H1 (cell line): ENCODE data around the gene FBXO7. TPM values are rescaled to one million over a fixed set of nuclear protein-coding genes. Genes with fewer than 3 reads are reported as not detected.

ENCODE experiments used
- CTCF ChIA-PET: fragments of 300-600 bp; sonication (Branson Sonifier 250); formaldehyde crosslinking; loops from one replicate; lab custom pipeline; 2021; ENCODE audit not compliant: partially characterized antibody; lab: Charles Lee
- POLR2A ChIA-PET: fragments of 300-600 bp; sonication (Branson Sonifier 250); formaldehyde crosslinking; loops from one replicate; lab custom pipeline; 2021; ENCODE audit warnings: inconsistent platforms; ENCODE audit not compliant: partially characterized antibody; lab: Charles Lee
- DNase-seq, 2 experiments: peaks; one replicate each; pipeline versions ENCODE4 v3.0.0 to v3.0.0-alpha.2; 2010 to 2022; ENCODE audit warnings: low spot score in 2 of 2, low read depth in 1 of 2, mixed read lengths in 1 of 2
- FAIRE-seq: peaks from 2 replicates; lab custom pipeline; 2011; peaks lifted over from hg19 to GRCh38; lab: Jason Lieb, UNC
- H2AFZ ChIP-seq: 2 replicates; pipeline ENCODE4 v1.8.1; 2012; ENCODE audit warnings: low read length, inconsistent platforms
- H2AK5ac ChIP-seq: 2 replicates; pipeline ENCODE4 v1.6.1; 2013; ENCODE audit warnings: low read depth, low read length
- H2BK120ac ChIP-seq: replicated peaks from 2 replicates; pipeline ENCODE3; 2013; ENCODE audit warnings: low read depth, low read length, inconsistent platforms
- H2BK12ac ChIP-seq: 2 replicates; pipeline ENCODE4 v1.6.1; 2013; ENCODE audit warnings: low read depth, low read length
- H2BK15ac ChIP-seq: 2 replicates; pipeline ENCODE4 v1.6.1; 2013; ENCODE audit warnings: low read length
- H2BK20ac ChIP-seq: 2 replicates; pipeline ENCODE4 v1.6.1; 2013; ENCODE audit warnings: low read length
- H2BK5ac ChIP-seq: 2 replicates; pipeline ENCODE4 v1.6.1; 2013; ENCODE audit warnings: low read depth, low read length
- H3K14ac ChIP-seq: 2 replicates; pipeline ENCODE4 v1.6.1; 2013; ENCODE audit warnings: inconsistent platforms; ENCODE audit not compliant: insufficient read length
- H3K18ac ChIP-seq: 2 replicates; pipeline ENCODE4 v1.6.1; 2013; ENCODE audit warnings: low read length; ENCODE audit errors: extremely low read depth
- H3K23ac ChIP-seq: 2 replicates; pipeline ENCODE4 v1.6.1; 2013; ENCODE audit warnings: inconsistent platforms; ENCODE audit not compliant: insufficient read length
- H3K23me2 ChIP-seq: 2 replicates; pipeline ENCODE4 v1.6.1; 2013; ENCODE audit warnings: low read depth, low read length
- H3K27ac ChIP-seq: 2 replicates; pipeline ENCODE4 v1.6.1; 2011; ENCODE audit warnings: low read depth, low read length, inconsistent platforms
- H3K27me3 ChIP-seq, 4 experiments: replicated peaks in 1 of 4; 1 replicate in 1 of 4; 2 replicates in 3 of 4; pipeline versions ENCODE4 v1.6.1 to v1.8.1; 2011 to 2013; ENCODE audit warnings: low read length in 3 of 4, mild to moderate bottlenecking in 3 of 4, inconsistent platforms in 2 of 4, mixed read lengths in 2 of 4, moderate library complexity in 1 of 4; ENCODE audit not compliant: control insufficient read depth in 3 of 4, insufficient read depth in 3 of 4; ENCODE audit errors: extremely low read depth in 1 of 4
- H3K36me3 ChIP-seq, 4 experiments: 2 replicates each; pipeline versions ENCODE4 v1.6.1 to v1.8.1; 2011 to 2013; ENCODE audit warnings: mild to moderate bottlenecking in 4 of 4, low read length in 3 of 4, moderate library complexity in 2 of 4, control low read depth in 1 of 4, inconsistent platforms in 1 of 4; ENCODE audit not compliant: insufficient read depth in 4 of 4, control insufficient read depth in 2 of 4
- H3K4ac ChIP-seq: replicated peaks from 2 replicates; pipeline ENCODE3; 2013; ENCODE audit warnings: low read length, low read depth, mixed read lengths, inconsistent platforms; ENCODE audit not compliant: insufficient read length
- H3K4me1 ChIP-seq, 4 experiments: replicated peaks in 1 of 4; 1 replicate in 1 of 4; 2 replicates in 3 of 4; pipeline versions ENCODE4 v1.6.1 to v1.8.1; 2011 to 2013; ENCODE audit warnings: low read length in 3 of 4, inconsistent platforms in 2 of 4, mixed read lengths in 1 of 4; ENCODE audit not compliant: insufficient read depth in 4 of 4, control insufficient read depth in 3 of 4
- H3K4me2 ChIP-seq, 2 experiments: 2 replicates each; pipeline versions ENCODE4 v1.6.1 to v1.8.1; 2011 to 2013; ENCODE audit warnings: low read depth in 2 of 2, low read length in 2 of 2, control low read depth in 1 of 2, inconsistent platforms in 1 of 2, mild to moderate bottlenecking in 1 of 2; ENCODE audit not compliant: insufficient read depth in 1 of 2
- H3K4me3 ChIP-seq, 4 experiments: fragments of 200-600, 300-600 bp in 1 of 4; sonication (generic), shearing (Covaris generic), sonication (Bioruptor Twin) in 1 of 4; 2 replicates each; pipeline versions ENCODE4 v1.5.1 to v1.8.1; 2011 to 2016; ENCODE audit warnings: low read length in 4 of 4, low read depth in 3 of 4, control low read depth in 2 of 4, inconsistent platforms in 2 of 4, mild to moderate bottlenecking in 2 of 4, mixed read lengths in 1 of 4, moderate library complexity in 1 of 4; ENCODE audit not compliant: insufficient read depth in 2 of 4; ENCODE audit errors: extremely low read depth in 1 of 4
- H3K56ac ChIP-seq: replicated peaks from 2 replicates; pipeline ENCODE3; 2013; ENCODE audit warnings: low read depth, mild to moderate bottlenecking, mixed read lengths, low read length, inconsistent platforms; ENCODE audit not compliant: insufficient read length
- H3K79me1 ChIP-seq: 2 replicates; pipeline ENCODE4 v1.6.1; 2013; ENCODE audit warnings: low read depth, low read length, control low read depth
- H3K79me2 ChIP-seq, 2 experiments: 2 replicates each; pipeline versions ENCODE4 v1.6.1 to v1.8.1; 2012 to 2013; ENCODE audit warnings: low read length in 2 of 2, mild to moderate bottlenecking in 2 of 2, inconsistent platforms in 1 of 2; ENCODE audit not compliant: insufficient read depth in 2 of 2, control insufficient read depth in 1 of 2
- H3K9ac ChIP-seq, 4 experiments: replicated peaks in 1 of 4; 1 replicate in 1 of 4; 2 replicates in 3 of 4; pipeline versions ENCODE4 v1.6.1 to v1.8.1; 2011 to 2013; ENCODE audit warnings: low read depth in 3 of 4, low read length in 3 of 4, control low read depth in 2 of 4, mild to moderate bottlenecking in 2 of 4, moderate library complexity in 2 of 4, inconsistent platforms in 1 of 4; ENCODE audit errors: extremely low read depth in 1 of 4
- H3K9me3 ChIP-seq, 2 experiments: 2 replicates each; pipeline versions ENCODE4 v1.6.1 to v1.8.1; 2012 to 2013; ENCODE audit warnings: mild to moderate bottlenecking in 2 of 2, moderate library complexity in 2 of 2, control low read depth in 1 of 2, inconsistent platforms in 1 of 2, low read depth in 1 of 2, low read length in 1 of 2, mixed read lengths in 1 of 2; ENCODE audit not compliant: insufficient read depth in 2 of 2
- H4K20me1 ChIP-seq, 2 experiments: replicated peaks in 1 of 2; 2 replicates each; pipeline versions ENCODE3 to v1.8.1; 2011 to 2013; ENCODE audit warnings: inconsistent platforms in 2 of 2, low read length in 2 of 2, mild to moderate bottlenecking in 1 of 2; ENCODE audit not compliant: insufficient read depth in 2 of 2, control insufficient read depth in 1 of 2
- H4K5ac ChIP-seq: 2 replicates; pipeline ENCODE4 v1.6.1; 2013; ENCODE audit warnings: low read length, low read depth, mixed read lengths, inconsistent platforms; ENCODE audit not compliant: insufficient read length
- H4K8ac ChIP-seq: 2 replicates; pipeline ENCODE4 v1.8.0; 2013; ENCODE audit warnings: mild to moderate bottlenecking, moderate library complexity, low read length, inconsistent platforms; ENCODE audit not compliant: insufficient read depth; ENCODE audit errors: extremely low read depth
- H4K91ac ChIP-seq: replicated peaks from 2 replicates; pipeline ENCODE3; 2013; ENCODE audit warnings: low read length, mixed read lengths, inconsistent platforms; ENCODE audit not compliant: insufficient read length
- EZH2 ChIP-seq: fragments of 200-600 bp; sonication (generic); IDR thresholded peaks from 2 replicates; pipeline ENCODE4 v1.7.1; 2012; ENCODE audit warnings: low read depth, mild to moderate bottlenecking, moderate library complexity, low read length, inconsistent platforms; ENCODE audit not compliant: severe bottlenecking
- GABPA ChIP-seq: IDR thresholded peaks from 2 replicates; pipeline ENCODE4 v1.6.1; 2011; ENCODE audit warnings: mild to moderate bottlenecking, low read length, moderate library complexity, borderline replicate concordance; ENCODE audit not compliant: insufficient read depth
- HDAC2 ChIP-seq, 2 experiments: fragments of 300-600 bp in 1 of 2; sonication (generic) in 1 of 2; IDR thresholded peaks; 2 replicates each; pipeline ENCODE4 v1.6.1; 2011 to 2012; ENCODE audit warnings: low read depth in 2 of 2, low read length in 2 of 2, mild to moderate bottlenecking in 2 of 2, moderate library complexity in 2 of 2, borderline replicate concordance in 1 of 2, inconsistent platforms in 1 of 2
- JUN ChIP-seq: IDR thresholded peaks from 2 replicates; pipeline ENCODE4 v1.6.1; 2011; ENCODE audit warnings: low read depth, mild to moderate bottlenecking, improper control_type of control experiment, low read length
- KDM1A ChIP-seq: fragments of 200-600, 300-600 bp; sonication (generic); IDR thresholded peaks from 2 replicates; pipeline ENCODE4 v1.7.1; 2016; ENCODE audit warnings: mild to moderate bottlenecking, low read length, borderline replicate concordance
- NANOG ChIP-seq: IDR thresholded peaks from 2 replicates; pipeline ENCODE4 v1.6.1; 2011; ENCODE audit warnings: low read length, low read depth, mild to moderate bottlenecking, inconsistent platforms; ENCODE audit not compliant: insufficient read depth, poor library complexity, severe bottlenecking
- NRF1 ChIP-seq: IDR thresholded peaks from 2 replicates; pipeline ENCODE4 v1.6.1; 2011; ENCODE audit warnings: mild to moderate bottlenecking, low read depth, low read length, improper control_type of control experiment
- PHF8 ChIP-seq: fragments of 200-600 bp; sonication (generic); conservative IDR thresholded peaks from 2 replicates; pipeline ENCODE4 v1.7.1; 2012; ENCODE audit warnings: low read depth, mild to moderate bottlenecking, inconsistent platforms, low read length, moderate library complexity
- SRF ChIP-seq: IDR thresholded peaks from 2 replicates; pipeline ENCODE4 v1.6.1; 2011; ENCODE audit warnings: mild to moderate bottlenecking, low read depth, low read length, moderate library complexity
- TAF1 ChIP-seq: IDR thresholded peaks from 2 replicates; pipeline ENCODE4 v1.6.1; 2011; ENCODE audit warnings: mild to moderate bottlenecking, low read depth, low read length
- TBP ChIP-seq: IDR thresholded peaks from 2 replicates; pipeline ENCODE4 v1.6.1; 2011; ENCODE audit warnings: low read depth, low read length, improper control_type of control experiment
- WGBS, 2 experiments: shearing (Covaris generic) in 1 of 2; methylation state at CpG; one replicate each; pipeline versions ENCODE4 v1.1.6 to v1.1.7; 2013 to 2015; ENCODE audit warnings: low lambda C conversion rate in 2 of 2, mixed read lengths in 2 of 2, inconsistent platforms in 1 of 2, low coverage in 1 of 2, missing lambda C conversion rate in 1 of 2; ENCODE audit not compliant: insufficient replicate concordance in 2 of 2, insufficient coverage in 1 of 2, insufficient read length in 1 of 2; ENCODE audit errors: extremely low coverage in 1 of 2, missing lambda C conversion rate in 1 of 2; 5-methylcytosine and 5-hydroxymethylcytosine counted together
- polyA plus RNA-seq, 7 experiments: library from polyadenylated mRNA; depleted of rRNA in 3 of 7; stranded (reverse) in 5 of 7; unstranded in 2 of 7; fragments of >200 nt in 5 of 7; fragments of 200-250 nt in 2 of 7; gene quantifications; 1 replicate in 5 of 7; 2 replicates in 1 of 7; 4 replicates in 1 of 7; pipeline versions ENCODE4 v1.2.1 to v1.2.3, GENCODE V29; 2011 to 2013; ENCODE audit warnings: missing spikeins in 2 of 7, mixed read lengths in 2 of 7
- total RNA-seq: library from RNA; stranded (reverse); fragmentation: NEBNext Ultra II Directional; extraction: Animal tissue kit (Norgen Biotek cat#: 25700); gene quantifications from 2 replicates; pipeline ENCODE4 v1.2.1, GENCODE V29; 2021

The FBXO7 gene
- total and polyA plus RNA-seq, 2 of the 8 experiments (the other 6 are each of a cell fraction or from before 2014, with no cell fraction given), result 62.7 to 76.1 TPM

DNA sequence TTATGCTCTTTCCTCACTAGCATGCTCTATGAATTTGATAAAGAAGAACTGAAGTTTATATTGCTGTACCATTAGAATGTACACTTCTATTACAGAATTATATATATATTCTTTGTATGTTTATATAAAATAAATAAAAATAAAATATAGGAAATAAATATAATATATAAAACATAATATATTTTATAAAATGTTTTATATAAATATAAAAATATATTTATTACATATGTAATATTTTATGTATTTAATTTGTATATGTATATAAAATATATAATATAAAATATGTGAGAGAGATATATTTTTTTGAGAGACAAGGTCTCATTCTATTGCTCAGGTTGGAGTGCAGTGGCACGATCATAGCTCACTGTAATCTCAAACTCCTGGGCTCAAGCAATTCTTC is 44.3 kb upstream of the FBXO7 start:
- H3K23me2 ChIP-seq, result no peaks in the 10 kb centered on the region
- no peak overlapping the region for H2AK5ac ChIP-seq
- no peak overlapping the region for H3K18ac ChIP-seq
- H3K79me2 ChIP-seq, result no peaks in the 10 kb centered on the region
- H4K8ac ChIP-seq, result no peak overlapping the region
- WGBS, 2 experiments, result 88% methylated on average over 1 of the region's 1 CpG; no CpG with 5 or more reads in 1 of the 2 experiments
- no peak overlapping the region for H4K91ac ChIP-seq
- H2BK5ac ChIP-seq, result no peak overlapping the region
- H3K36me3 ChIP-seq, result no peaks in the 10 kb centered on the region
- H2BK15ac ChIP-seq, result no peak overlapping the region
- H3K4me1 ChIP-seq, result no peaks in the 10 kb centered on the region
- ChIA-PET POLR2A (interaction anchor here (0.6 kb wide), 1 partner anchor 86 kb away, joined by 3 read pairs; no protein-coding TSS in a partner anchor), CTCF (interaction anchor here (0.8 to 3.3 kb wide), 6 partner anchors 8 to 61 kb away, joined by 3 to 8 read pairs (median 4); no protein-coding TSS in a partner anchor)
- H2BK12ac ChIP-seq, result no peak overlapping the region
- H3K27me3 ChIP-seq, result peaks cover 0 to 6% (median under 1%) of the 10 kb centered on the region in 4 experiments; a peak in 4 of 7 replicates
- H3K23ac ChIP-seq, result no peak overlapping the region
- no peaks in the 10 kb centered on the region for H3K79me1 ChIP-seq
- no peak overlapping the region for H3K4me2 ChIP-seq
- no peaks in the 10 kb centered on the region for H4K20me1 ChIP-seq
- H3K9me3 ChIP-seq, result no peaks in the 10 kb centered on the region
- TF ChIP-seq KDM1A (no peak), NANOG (no peak), PHF8 (no peak), TBP (no peak), EZH2 (no peak), JUN (no peak), GABPA (no peak), NRF1 (no peak), TAF1 (no peak), HDAC2 (IDR thresholded peaks at IDR 0.05; ENCODE audit: borderline replicate concordance in 1 of 2, low read depth in 2 of 2, low read length in 2 of 2) (no peak), SRF (no peak)
- H4K5ac ChIP-seq, result no peak overlapping the region
- no peak overlapping the region for H2BK20ac ChIP-seq
- H3K4me3 ChIP-seq, result no peak overlapping the region
- FAIRE-seq, result no peak
- H2AFZ ChIP-seq, result no peak overlapping the region
- no peak overlapping the region for H3K27ac ChIP-seq
- no peak for DNase-seq
- H3K14ac ChIP-seq, result no peak overlapping the region
- no peak overlapping the region for H3K56ac ChIP-seq
- no peak overlapping the region for H2BK120ac ChIP-seq
- H3K9ac ChIP-seq, result no peak overlapping the region
- H3K4ac ChIP-seq, result no peak overlapping the region
